ENCODE data around the gene STARD5.

Gene STARD5

GRCh38 chr15:81315452-81316175, 8.3 kb downstream of the STARD5 start:
- Histone ChIP-seq H3K27ac (peak overlapping the region in 5 of 21 experiments; percentile 27 to 47 (median 40)), H3K4me3 (no peak overlapping the region)

- Histone ChIP-seq H3K27ac (peak overlapping the region in 6 of 21 experiments; percentile 1 to 79 (median 47)), H3K4me3 (no peak overlapping the region)
Observed at GRCh38 chr15:81314378-81314777, 9.6 kb downstream of the STARD5 start.

DNA sequence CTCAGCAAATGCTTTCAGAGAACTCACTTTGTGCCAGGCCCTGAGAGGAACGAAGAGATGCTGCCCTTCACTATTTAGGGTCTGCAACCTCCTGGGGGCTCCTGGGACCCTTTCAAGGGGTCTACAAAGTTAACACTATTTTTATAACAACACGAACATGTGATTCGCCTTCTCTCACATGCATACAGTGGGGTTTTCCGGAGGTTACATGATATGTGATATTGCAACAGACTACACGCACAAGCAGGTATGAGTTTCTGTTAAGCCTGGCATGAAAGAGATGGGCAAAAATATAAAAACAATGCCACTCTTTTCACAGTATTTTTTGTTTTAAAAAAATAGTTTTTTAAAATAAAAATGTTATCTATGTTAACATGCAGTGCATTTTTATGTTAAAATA, 10.3 kb downstream of the STARD5 start:
- Histone ChIP-seq H3K27ac (peak overlapping the region in 17 of 21 experiments; percentile 31 to 86 (median 73)), H3K4me3 (no peak overlapping the region)

DNA sequence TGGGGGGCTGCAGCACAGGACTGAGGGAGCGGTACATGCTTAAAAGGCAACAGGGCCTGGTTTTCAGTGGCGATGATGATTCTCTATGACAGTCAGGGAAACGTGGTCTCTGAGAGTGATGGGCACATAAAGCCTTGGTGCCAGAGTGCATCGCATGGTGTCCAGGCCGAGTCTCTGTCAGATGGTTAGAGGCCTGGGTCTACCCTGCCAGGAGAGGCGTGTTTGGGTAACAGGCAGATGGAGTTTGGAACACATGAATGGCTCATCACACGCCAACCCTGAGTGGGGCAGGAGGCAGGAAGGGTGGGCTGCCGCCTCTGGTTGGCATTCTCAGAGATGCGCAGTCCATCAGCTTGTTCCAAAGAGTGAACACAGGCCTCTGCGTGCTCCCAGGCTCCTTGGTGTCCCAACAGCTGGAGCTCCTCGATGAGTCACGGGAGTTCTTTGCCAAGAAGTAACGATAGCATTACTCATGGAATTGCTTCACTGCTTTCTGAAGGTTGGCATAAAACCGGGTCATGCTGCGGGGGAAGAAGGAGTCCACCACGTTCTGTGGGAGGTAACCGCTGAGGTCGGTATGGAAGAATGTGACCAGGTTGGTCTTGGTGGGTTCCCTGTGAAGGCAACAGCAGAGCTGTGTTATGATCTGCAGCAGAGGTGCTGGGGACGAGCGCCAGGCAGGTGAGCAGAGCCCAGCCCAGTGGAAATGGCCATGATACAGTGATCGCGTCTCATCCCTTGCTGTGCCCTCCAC, 11.0 kb downstream of the STARD5 start:
- no peak overlapping the region for H3K4me3 ChIP-seq
- H3K27ac ChIP-seq, result peak overlapping the region in 19 of 21 experiments; percentile 31 to 86 (median 74)

DNA sequence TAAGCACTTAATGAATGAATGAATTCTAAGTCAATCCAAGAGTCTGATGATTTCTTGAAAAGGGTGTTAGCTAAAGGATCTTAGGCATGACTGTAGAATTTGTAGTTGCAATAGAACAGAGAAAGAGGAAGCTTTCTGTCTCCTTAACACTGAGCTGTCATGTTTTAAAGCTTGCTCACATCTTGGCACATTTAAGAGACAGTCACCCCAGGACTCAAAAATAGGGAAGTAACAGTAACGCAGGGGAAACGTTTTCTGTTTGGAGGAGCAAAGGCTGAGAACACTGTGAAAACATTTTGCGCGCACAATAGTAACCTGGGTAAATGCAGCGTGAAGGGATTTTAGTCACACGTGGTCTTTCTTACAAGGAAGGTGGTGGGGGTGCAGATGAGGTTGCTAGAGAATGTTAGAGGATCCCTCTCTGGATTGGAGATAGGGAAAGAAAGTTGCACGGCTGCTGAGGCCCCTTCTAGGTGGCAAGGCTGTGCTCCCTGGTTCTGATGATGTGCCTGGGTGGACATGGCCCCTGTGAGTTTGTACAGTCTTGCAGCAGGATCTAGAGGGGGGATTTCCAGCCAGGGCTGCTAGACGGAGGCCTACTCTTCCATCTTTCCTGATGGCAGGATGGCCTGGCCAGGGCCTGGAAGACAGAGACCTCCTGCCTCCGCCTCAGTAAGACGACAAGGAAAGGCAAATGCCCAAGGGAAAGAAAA, 12.0 kb downstream of the STARD5 start:
- Histone ChIP-seq H3K27ac (peak overlapping the region in 18 of 21 experiments; percentile 31 to 86 (median 65)), H3K4me3 (no peak overlapping the region)

DNA sequence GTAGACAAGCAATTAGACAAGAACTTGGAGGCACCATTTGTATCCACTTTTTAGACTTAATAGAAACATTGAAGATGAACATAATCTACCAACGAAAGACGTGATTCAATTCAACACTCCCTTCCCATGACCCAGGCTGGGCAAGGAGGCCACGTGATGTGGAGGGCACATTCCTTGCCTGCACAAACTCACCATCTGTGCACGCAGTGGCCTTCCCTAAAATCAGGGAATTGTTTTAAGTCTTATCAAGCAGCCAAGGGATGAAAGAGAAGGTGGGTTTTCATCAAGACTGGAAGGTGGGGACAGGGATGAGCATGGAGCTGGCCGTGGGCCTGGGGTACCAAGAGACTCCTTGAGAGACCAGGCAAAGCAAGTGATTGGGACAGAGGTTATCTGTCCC, 13.5 kb downstream of the STARD5 start:
- Histone ChIP-seq H3K4me3 (no peak overlapping the region), H3K27ac (peak overlapping the region in 11 of 21 experiments; percentile 15 to 86 (median 47))

- Histone ChIP-seq H3K27ac (peak overlapping the region in 2 of 21 experiments; percentile 8 to 39), H3K4me3 (no peak overlapping the region)
Observed at GRCh38 chr15:81309647-81310450, 14.1 kb downstream of the STARD5 start.

- Histone ChIP-seq H3K27ac (peak overlapping the region in 1 of 21 experiments; percentile 6), H3K4me3 (no peak overlapping the region)
Observed at GRCh38 chr15:81308260-81308659, 15.7 kb downstream of the STARD5 start.

- Histone ChIP-seq H3K4me3 (no peak overlapping the region), H3K27ac (peak overlapping the region in 17 of 21 experiments; percentile 11 to 98 (median 62))
Observed at GRCh38 chr15:81304226-81304625, 19.7 kb downstream of the STARD5 start.

DNA sequence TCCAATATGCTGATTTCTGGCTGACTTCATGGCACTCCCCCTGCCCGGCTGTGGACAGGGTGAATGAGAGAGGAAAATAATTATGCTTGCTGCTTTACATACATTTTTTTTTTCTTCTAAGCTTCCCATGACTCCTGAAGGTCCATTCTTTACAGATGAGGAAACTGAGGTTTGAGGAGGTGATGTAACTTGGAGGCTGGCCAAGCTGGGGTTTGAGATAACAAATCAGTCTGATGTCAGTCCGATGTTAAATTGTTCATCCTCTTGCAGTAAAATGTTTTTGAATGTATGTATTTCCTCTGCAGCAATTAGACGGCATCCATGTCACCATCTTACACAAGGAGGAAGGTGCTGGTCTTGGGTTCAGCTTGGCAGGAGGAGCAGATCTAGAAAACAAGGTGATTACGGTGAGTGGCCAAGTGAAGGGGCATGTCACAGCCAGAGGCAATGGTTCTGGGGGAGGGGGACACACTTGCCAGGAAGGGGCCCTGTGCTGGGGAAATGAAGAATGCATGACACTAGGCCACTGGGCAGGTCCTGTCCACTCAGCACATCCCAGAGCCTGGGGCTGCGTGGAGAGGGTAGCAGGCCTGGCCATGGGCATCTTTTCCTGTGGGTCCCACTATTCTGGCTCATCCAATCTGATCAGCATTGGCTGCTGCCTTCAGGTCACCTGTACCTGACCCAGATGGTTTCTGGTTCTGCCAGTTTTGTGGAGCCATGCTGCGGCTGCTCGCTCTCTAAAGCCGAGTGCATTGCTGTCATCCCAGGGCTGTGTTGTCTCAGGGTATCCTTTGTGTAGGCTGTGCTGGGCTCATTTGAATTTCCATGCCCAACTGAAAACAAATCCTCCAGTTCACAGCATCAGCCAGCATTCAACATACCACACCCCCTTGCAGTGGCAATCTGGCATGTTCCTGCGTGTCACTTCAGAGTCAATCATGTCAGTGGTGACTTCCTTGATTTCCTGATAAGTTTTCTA, 20.4 kb downstream of the STARD5 start:
- peak overlapping the region in 18 of 21 experiments; percentile 11 to 98 (median 59) for H3K27ac ChIP-seq
- no peak overlapping the region for H3K4me3 ChIP-seq

DNA sequence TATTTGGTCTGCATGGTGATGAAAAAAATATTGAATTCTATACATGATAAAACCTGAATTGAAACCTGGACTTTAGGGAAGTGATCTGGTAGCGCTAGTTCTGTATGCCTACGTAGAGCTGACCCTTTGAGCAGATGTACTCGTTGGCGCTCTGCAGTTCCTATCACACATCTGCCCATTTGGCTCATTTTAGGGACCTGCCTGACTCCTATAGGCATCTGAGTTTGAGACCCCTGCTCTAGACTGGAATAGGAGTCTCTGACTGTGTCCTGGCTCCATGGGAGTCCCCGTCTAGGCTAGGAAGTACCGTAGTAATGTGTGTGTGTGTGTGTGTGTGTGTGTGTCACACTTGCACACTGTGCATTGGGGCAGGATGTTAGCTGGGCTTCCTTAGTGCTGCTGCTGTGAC, 21.2 kb downstream of the STARD5 start:
- Histone ChIP-seq H3K4me3 (peak overlapping the region in 1 of 7 experiments; percentile 42), H3K27ac (peak overlapping the region in 16 of 21 experiments; percentile 3 to 98 (median 61))

DNA sequence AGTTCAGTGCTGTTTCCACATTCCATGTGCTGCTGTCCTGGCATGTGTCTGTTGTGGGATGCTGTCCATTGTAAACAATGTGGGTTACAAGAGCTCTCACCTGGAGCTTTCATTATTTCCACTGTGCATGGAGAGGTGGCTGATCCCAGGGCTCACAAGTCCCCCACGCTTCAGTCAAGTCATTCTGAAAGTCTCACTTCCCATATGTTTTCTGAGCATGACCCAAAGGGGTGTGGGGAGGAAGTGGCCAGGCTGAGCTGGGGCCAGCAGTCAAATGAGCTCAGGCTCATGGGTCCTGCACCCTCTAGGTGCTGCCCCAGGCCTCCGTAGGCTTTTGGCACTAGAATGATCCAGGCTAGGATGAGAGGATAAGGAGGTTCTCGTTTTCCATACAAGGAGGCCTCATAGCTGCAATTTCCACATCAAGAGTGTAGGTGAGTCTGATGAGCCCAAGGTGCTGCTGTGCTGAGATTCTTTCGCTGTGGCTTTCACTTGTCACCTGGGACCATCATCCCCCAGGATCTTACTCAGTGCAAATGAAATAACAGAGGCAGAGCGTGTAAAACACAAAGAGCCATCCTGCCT, 22.0 kb downstream of the STARD5 start:
- Histone ChIP-seq H3K27ac (peak overlapping the region in 17 of 21 experiments; percentile 1 to 98 (median 51)), H3K4me3 (peak overlapping the region in 2 of 7 experiments; percentile 0 to 42)

DNA sequence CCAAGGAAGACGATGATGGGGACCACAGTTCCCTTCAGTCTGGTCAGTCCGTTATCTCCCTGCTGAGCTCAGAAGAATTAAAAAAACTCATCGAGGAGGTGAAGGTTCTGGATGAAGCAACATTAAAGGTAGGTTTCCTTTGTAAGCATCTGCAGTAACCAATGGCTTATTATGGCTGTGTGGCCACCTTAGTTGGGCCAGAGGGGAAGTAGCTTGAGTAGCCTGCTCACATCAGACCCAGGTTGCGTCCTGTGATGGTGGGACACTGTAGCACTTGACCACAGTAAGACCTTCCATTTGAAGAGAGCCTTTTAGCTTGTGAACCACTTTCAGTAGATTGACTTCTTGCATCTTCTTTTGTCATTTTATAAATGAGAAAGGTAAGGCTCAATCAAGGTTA, 22.6 kb downstream of the STARD5 start:
- peak overlapping the region in 11 of 21 experiments; percentile 1 to 98 (median 60) for H3K27ac ChIP-seq
- H3K4me3 ChIP-seq, result peak overlapping the region in 6 of 7 experiments; percentile 19 to 42 (median 36)

DNA sequence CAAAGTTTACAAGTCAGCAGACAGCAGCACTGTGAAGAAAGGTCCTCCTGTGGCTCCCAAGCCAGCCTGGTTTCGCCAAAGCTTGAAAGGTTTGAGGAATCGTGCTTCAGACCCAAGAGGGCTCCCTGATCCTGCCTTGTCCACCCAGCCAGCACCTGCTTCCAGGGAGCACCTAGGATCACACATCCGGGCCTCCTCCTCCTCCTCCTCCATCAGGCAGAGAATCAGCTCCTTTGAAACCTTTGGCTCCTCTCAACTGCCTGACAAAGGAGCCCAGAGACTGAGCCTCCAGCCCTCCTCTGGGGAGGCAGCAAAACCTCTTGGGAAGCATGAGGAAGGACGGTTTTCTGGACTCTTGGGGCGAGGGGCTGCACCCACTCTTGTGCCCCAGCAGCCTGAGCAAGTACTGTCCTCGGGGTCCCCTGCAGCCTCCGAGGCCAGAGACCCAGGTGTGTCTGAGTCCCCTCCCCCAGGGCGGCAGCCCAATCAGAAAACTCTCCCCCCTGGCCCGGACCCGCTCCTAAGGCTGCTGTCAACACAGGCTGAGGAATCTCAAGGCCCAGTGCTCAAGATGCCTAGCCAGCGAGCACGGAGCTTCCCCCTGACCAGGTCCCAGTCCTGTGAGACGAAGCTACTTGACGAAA, 24.2 kb downstream of the STARD5 start:
- peak overlapping the region; percentile 19 to 42 (median 36) for H3K4me3 ChIP-seq
- H3K27ac ChIP-seq, result peak overlapping the region in 19 of 21 experiments; percentile 27 to 98 (median 78)

DNA sequence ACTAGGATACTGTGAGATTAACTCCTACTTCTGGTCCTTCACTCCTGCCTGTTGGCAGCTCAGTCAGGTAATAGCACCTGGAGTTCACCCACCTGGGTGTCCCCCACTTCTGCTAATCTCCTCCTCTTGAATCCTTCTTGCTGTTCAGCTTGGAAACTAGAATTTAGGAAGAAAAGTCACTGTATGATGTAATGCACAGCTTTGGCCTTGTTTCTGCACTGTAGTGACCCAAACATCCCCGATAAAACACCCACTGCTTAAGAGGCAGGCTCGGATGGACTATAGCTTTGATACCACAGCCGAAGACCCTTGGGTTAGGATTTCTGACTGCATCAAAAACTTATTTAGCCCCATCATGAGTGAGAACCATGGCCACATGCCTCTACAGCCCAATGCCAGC, 24.8 kb downstream of the STARD5 start:
- Histone ChIP-seq H3K4me3 (peak overlapping the region; percentile 19 to 42 (median 36)), H3K27ac (peak overlapping the region in 20 of 21 experiments; percentile 16 to 98 (median 80))

DNA sequence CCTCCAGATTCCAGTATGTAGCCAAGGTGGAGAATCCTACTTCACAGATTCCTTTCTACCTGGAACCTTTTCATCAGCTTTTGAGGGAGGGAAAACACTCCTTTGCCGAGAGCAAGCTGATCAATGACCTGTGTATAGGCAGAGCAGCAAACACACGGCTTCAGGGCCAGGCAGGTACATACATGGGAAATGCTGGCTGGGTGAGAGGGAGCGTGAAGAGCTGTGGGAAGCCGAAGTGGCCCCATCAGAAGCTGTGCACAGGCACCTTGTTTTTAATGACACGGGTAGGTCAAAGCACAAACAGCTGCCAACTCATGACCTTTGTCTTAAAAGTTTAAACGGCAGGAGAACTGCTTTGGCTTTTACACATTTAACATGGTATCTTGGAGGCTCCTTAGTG, 25.3 kb downstream of the STARD5 start:
- Histone ChIP-seq H3K4me3 (peak overlapping the region; percentile 19 to 42 (median 36)), H3K27ac (peak overlapping the region in 20 of 21 experiments; percentile 16 to 98 (median 80))

All from skin epidermis (tissue), 12 donors.